ENCODE measurements around the gene PTPN1. TPM values are rescaled to one million over a fixed set of nuclear protein-coding genes. Genes with fewer than 3 reads are reported as not detected.

PTPN1 gene
- total RNA-seq, 1 experiment from 2014 or later = 30.8 TPM

DNA sequence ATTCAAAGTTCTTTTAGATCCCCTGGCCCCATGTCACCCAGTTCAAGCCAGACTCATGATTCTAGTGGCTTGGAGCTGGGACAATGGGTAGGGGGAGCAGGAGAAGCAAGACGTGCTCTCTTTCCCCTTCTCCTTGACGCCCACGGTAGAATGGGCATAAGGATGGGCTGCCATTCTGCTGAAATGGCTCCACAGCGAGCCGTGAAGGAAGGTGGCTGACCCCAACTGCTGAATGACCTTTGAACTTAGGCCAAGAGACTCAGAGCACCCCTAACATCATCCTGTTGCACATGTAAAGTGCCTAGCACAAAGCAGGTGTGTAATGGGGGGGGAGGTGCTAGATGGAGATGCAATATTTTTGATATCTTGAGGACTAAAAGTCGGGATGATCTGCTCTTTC lies 15.8 kb upstream of the PTPN1 start:
- H4K5ac ChIP-seq (ENCODE audit: insufficient read length, low read depth, low read length) = no peak overlapping the region
- H2BK20ac ChIP-seq (ENCODE audit: low read depth, low read length, poor library complexity, severe bottlenecking) = no peak overlapping the region
- no peak overlapping the region for H3T11ph ChIP-seq (ENCODE audit: low read length)
- H3K4ac ChIP-seq (ENCODE audit: low read depth, low read length) = no peak overlapping the region
- H3K18ac ChIP-seq (ENCODE audit: insufficient read length, low read depth, low read length) = no peak overlapping the region
- H2AFZ ChIP-seq (ENCODE audit: low read length) = no peak overlapping the region
- H3K27ac Mint-ChIP-seq = no peak overlapping the region
- WGBS (ENCODE audit: extremely low coverage, insufficient read length, low lambda C conversion rate) = no CpG with 5 or more reads among the region's 6 CpGs
- H4K8ac ChIP-seq (replicated peaks; ENCODE audit: insufficient read length, low read depth, low read length) = no peak overlapping the region
- DNase-seq = no peak
- no peaks in the 10 kb centered on the region; a peak in 1 of 5 replicates for H3K9me3 Mint-ChIP-seq
- no peak overlapping the region for H3K56ac ChIP-seq (ENCODE audit: insufficient read length, low read depth, low read length)
- TF ChIP-seq, protein P1, sequence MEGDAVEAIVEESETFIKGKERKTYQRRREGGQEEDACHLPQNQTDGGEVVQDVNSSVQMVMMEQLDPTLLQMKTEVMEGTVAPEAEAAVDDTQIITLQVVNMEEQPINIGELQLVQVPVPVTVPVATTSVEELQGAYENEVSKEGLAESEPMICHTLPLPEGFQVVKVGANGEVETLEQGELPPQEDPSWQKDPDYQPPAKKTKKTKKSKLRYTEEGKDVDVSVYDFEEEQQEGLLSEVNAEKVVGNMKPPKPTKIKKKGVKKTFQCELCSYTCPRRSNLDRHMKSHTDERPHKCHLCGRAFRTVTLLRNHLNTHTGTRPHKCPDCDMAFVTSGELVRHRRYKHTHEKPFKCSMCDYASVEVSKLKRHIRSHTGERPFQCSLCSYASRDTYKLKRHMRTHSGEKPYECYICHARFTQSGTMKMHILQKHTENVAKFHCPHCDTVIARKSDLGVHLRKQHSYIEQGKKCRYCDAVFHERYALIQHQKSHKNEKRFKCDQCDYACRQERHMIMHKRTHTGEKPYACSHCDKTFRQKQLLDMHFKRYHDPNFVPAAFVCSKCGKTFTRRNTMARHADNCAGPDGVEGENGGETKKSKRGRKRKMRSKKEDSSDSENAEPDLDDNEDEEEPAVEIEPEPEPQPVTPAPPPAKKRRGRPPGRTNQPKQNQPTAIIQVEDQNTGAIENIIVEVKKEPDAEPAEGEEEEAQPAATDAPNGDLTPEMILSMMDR (conservative IDR thresholded peaks at IDR 0.05) = no peak
- H3K36me3 Mint-ChIP-seq (ENCODE audit: insufficient read depth in 1 of 3, low read depth in 3 of 3) = no peaks in the 10 kb centered on the region
- H2BK120ac ChIP-seq (ENCODE audit: low read depth, low read length, poor library complexity, severe bottlenecking) = no peak overlapping the region
- H3K9me3 ChIP-seq (ENCODE audit: control insufficient read depth, low read depth, low read length) = no peaks in the 10 kb centered on the region
- no peak overlapping the region for H4K91ac ChIP-seq (ENCODE audit: insufficient read length, low read depth, low read length)
- H2BK12ac ChIP-seq (ENCODE audit: insufficient read length, low read depth, low read length) = no peak overlapping the region
- H3K23ac ChIP-seq (ENCODE audit: insufficient read length, low read depth, low read length) = no peak overlapping the region
- H3K79me1 ChIP-seq (ENCODE audit: insufficient read depth, low read depth, low read length, poor library complexity, severe bottlenecking) = no peaks in the 10 kb centered on the region
- H2AK5ac ChIP-seq (ENCODE audit: insufficient read length, low read length) = no peak overlapping the region
- H3K4me1 ChIP-seq (ENCODE audit: insufficient read depth, low read length) = no peaks in the 10 kb centered on the region
- peaks cover 7 to 8% of the 10 kb centered on the region in 2 experiments for H3K4me1 Mint-ChIP-seq
- H3K4me2 ChIP-seq (ENCODE audit: insufficient read depth, insufficient read length, low read length) = no peak overlapping the region
- peaks cover 10% of the 10 kb centered on the region for H3K27me3 Mint-ChIP-seq (ENCODE audit: low read depth)
- no peaks in the 10 kb centered on the region for H3K23me2 ChIP-seq (ENCODE audit: insufficient read length, low read depth, low read length, poor library complexity, severe bottlenecking)
- H3K79me2 ChIP-seq (ENCODE audit: insufficient read depth, low read length) = no peaks in the 10 kb centered on the region
- no peaks in the 10 kb centered on the region for H4K20me1 ChIP-seq (ENCODE audit: control insufficient read depth, insufficient read depth, insufficient read length)
- no peak overlapping the region; the same call in 1 of the 2 replicates for H3K14ac ChIP-seq (ENCODE audit: insufficient read depth, low read length)
- no peak overlapping the region for H2BK5ac ChIP-seq (ENCODE audit: insufficient read length, low read length)
- no peak overlapping the region for H3K9ac ChIP-seq (ENCODE audit: extremely low read depth, insufficient read length, low read length)
- H3K27ac ChIP-seq (ENCODE audit: insufficient read length, low read depth, low read length) = no peak overlapping the region
- H3K4me3 Mint-ChIP-seq = no peak overlapping the region
- H3K27me3 ChIP-seq (ENCODE audit: insufficient read depth, low read length) = no peaks in the 10 kb centered on the region
- H2BK15ac ChIP-seq (ENCODE audit: low read depth, low read length) = no peak overlapping the region
